GM23338 (cell line): ENCODE measurements around the gene DIP2C. TPM values are rescaled to one million over a fixed set of nuclear protein-coding genes. Genes with fewer than 3 reads are reported as not detected.

Source experiments
- ATAC-seq: fragments of 200-7000 bp; cut with Tn5 transposase; 3 replicates; pipeline ENCODE4 v1.9.1; 2020
- DNase-seq: peaks from one replicate; pipeline ENCODE4 v3.0.0-alpha.2; 2015; ENCODE audit warnings: low spot score
- H2AFZ ChIP-seq: fragments of 200-600 bp; sonication (generic); 2 replicates; pipeline ENCODE4 v1.8.0; 2016; ENCODE audit warnings: antibody characterized with exemption, mild to moderate bottlenecking, moderate library complexity
- H3F3A ChIP-seq: fragments of 200-600 bp; sonication (generic); replicated peaks from 2 replicates; pipeline ENCODE4 v1.8.0; 2017; ENCODE audit warnings: antibody characterized with exemption, mixed run types, low read depth
- H3K27ac ChIP-seq: fragments of 200-600 bp; sonication (generic); 2 replicates; pipeline ENCODE4 v1.6.1; 2016; ENCODE audit warnings: low read depth
- H3K27me3 ChIP-seq: fragments of 200-600 bp; sonication (generic); 2 replicates; pipeline ENCODE4 v1.8.0; 2016; ENCODE audit warnings: mild to moderate bottlenecking, mixed run types, moderate library complexity; ENCODE audit not compliant: insufficient read depth
- H3K36me3 ChIP-seq: fragments of 200-600 bp; sonication (generic); 2 replicates; pipeline ENCODE4 v1.8.0; 2016; ENCODE audit warnings: mild to moderate bottlenecking; ENCODE audit not compliant: insufficient read depth
- H3K4me1 ChIP-seq: fragments of 200-600 bp; sonication (generic); 2 replicates; pipeline ENCODE4 v1.8.0; 2016; ENCODE audit warnings: mild to moderate bottlenecking, moderate library complexity; ENCODE audit not compliant: insufficient read depth
- H3K4me2 ChIP-seq: fragments of 200-600 bp; sonication (generic); 2 replicates; pipeline ENCODE4 v1.7.1; 2017; ENCODE audit warnings: mixed run types
- H3K4me3 ChIP-seq: fragments of 200-600 bp; sonication (generic); 2 replicates; pipeline ENCODE4 v1.6.1; 2016; ENCODE audit warnings: mixed run types
- H3K79me2 ChIP-seq: fragments of 200-600 bp; sonication (generic); replicated peaks from 2 replicates; pipeline ENCODE4 v1.8.0; 2017; ENCODE audit warnings: mild to moderate bottlenecking; ENCODE audit not compliant: insufficient read depth
- H3K9me2 ChIP-seq: fragments of 200-600 bp; sonication (generic); 2 replicates; pipeline ENCODE4 v1.8.0; 2017; ENCODE audit not compliant: insufficient read depth
- H4K20me1 ChIP-seq: fragments of 200-600 bp; sonication (generic); replicated peaks from 2 replicates; pipeline ENCODE4 v1.8.0; 2017; ENCODE audit warnings: mild to moderate bottlenecking; ENCODE audit not compliant: insufficient read depth
- H3K27ac Mint-ChIP-seq: 2 replicates; pipeline ENCODE4 v1.8.0; 2020; ENCODE audit warnings: inconsistent platforms, mild to moderate bottlenecking, moderate library complexity, mixed read lengths
- H3K27me3 Mint-ChIP-seq: 3 replicates; pipeline ENCODE4 v1.8.0; 2022; ENCODE audit warnings: low read depth, mild to moderate bottlenecking, moderate library complexity, mixed read lengths, inconsistent platforms; ENCODE audit not compliant: insufficient read depth, poor library complexity
- H3K36me3 Mint-ChIP-seq: 3 replicates; pipeline ENCODE4 v1.8.0; 2021; ENCODE audit warnings: low read depth, mild to moderate bottlenecking, inconsistent platforms, moderate library complexity, mixed read lengths
- H3K4me1 Mint-ChIP-seq: 3 replicates; pipeline ENCODE4 v1.8.0; 2020; ENCODE audit warnings: mild to moderate bottlenecking, inconsistent platforms, mixed read lengths
- H3K4me3 Mint-ChIP-seq: 3 replicates; pipeline ENCODE4 v1.8.0; 2021; ENCODE audit warnings: moderate library complexity, mild to moderate bottlenecking, inconsistent platforms, mixed read lengths
- H3K9me3 Mint-ChIP-seq: 3 replicates; pipeline ENCODE4 v1.8.0; 2020; ENCODE audit warnings: moderate library complexity, mild to moderate bottlenecking, inconsistent platforms, mixed read lengths
- EZH2 ChIP-seq: fragments of 200-600 bp; sonication (generic); IDR thresholded peaks from one replicate; pipeline ENCODE4 v1.8.0; 2017; ENCODE audit warnings: antibody characterized with exemption, mild to moderate bottlenecking, low read depth; ENCODE audit not compliant: unreplicated experiment
- EZH2phosphoT487 ChIP-seq: fragments of 200-600 bp; sonication (generic); IDR thresholded peaks from one replicate; pipeline ENCODE4 v1.8.1; 2018; ENCODE audit warnings: antibody characterized with exemption; ENCODE audit not compliant: unreplicated experiment
- JUNB ChIP-seq: IDR thresholded peaks from one replicate; pipeline ENCODE4 v1.6.1; 2016; ENCODE audit warnings: antibody characterized with exemption; ENCODE audit not compliant: unreplicated experiment
- NANOG ChIP-seq: IDR thresholded peaks from 2 replicates; pipeline ENCODE4 v1.6.1; 2016; ENCODE audit warnings: antibody characterized with exemption, borderline replicate concordance
- REST ChIP-seq: IDR thresholded peaks from one replicate; pipeline ENCODE4 v1.6.1; 2018; ENCODE audit warnings: antibody characterized with exemption; ENCODE audit not compliant: unreplicated experiment
- ZNF114 ChIP-seq: fragments of 250-450 bp; sonication (Bioruptor Pico); IDR thresholded peaks from 2 replicates; pipeline ENCODE4 v1.5.0; 2020; ENCODE audit warnings: mild to moderate bottlenecking, moderate library complexity
- ZNF331 ChIP-seq: fragments of 250-450 bp; sonication (Bioruptor Pico); IDR thresholded peaks from 2 replicates; pipeline ENCODE4 v1.5.0; 2020; ENCODE audit warnings: low read depth, mild to moderate bottlenecking, moderate library complexity
- polyA plus RNA-seq: library from polyadenylated mRNA; unstranded; fragments of >200 nt; fragmentation: Nextera tagmentation; extraction: Ambion mirVana; gene quantifications from 2 replicates; pipeline ENCODE4 v1.2.1, GENCODE V29; 2016
- total RNA-seq: library from RNA; depleted of rRNA; stranded (reverse); fragments of >200 nt; shearing (Covaris generic); gene quantifications from 2 replicates; pipeline ENCODE4 v1.2.3, GENCODE V29; 2014
- TF ChIP-seq, protein P1 (sequence below), 2 experiments: fragments of 200-600 bp in 1 of 2; sonication (generic) in 1 of 2; conservative IDR thresholded peaks; 2 replicates each; pipeline versions ENCODE4 v1.5.1 to v1.6.1; 2016 to 2017; ENCODE audit warnings: antibody characterized with exemption in 2 of 2, low read depth in 2 of 2, mild to moderate bottlenecking in 2 of 2, moderate library complexity in 1 of 2
- TF ChIP-seq, protein P2 (sequence below): fragments of 250-450 bp; sonication (Bioruptor Pico); IDR thresholded peaks from 2 replicates; pipeline ENCODE4 v1.5.0; 2020; ENCODE audit warnings: mild to moderate bottlenecking, moderate library complexity

Gene DIP2C
- total and polyA plus RNA-seq, 2 experiments from 2014 or later = 5.1 to 7.7 TPM

DNA sequence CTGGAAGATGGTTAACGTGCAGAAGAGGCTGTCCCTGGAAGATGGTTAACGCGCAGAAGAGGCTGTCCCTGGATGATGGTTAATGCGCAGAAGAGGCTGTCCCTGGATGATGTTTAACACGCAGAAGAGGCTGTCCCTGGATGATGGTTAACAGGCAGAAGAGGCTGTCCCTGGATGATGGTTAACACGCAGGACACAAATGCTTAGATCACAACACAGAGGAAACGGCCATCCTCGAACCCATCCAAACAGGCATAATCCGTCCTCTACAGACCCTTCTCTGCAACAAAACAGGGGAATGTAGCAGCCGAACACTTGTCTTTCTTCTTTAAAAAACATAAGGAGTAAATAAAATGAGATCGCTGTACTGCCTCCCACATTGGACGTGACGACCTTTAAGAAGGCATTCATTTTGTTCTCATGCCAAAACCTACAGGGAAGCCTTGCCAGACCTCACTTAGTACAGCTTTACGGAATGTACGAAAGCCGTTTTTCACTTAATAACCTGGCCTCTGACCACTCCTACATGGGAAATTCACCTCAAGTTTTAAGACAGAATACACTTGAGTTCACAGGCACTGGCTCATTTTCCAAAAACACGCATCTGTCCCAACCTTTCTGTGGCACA, 309.0 kb downstream of the DIP2C start (continued):
- TF ChIP-seq REST (no peak), JUNB (no peak), EZH2 (no peak), NANOG (no peak), ZNF331 (no peak)
- TF ChIP-seq, protein P1, sequence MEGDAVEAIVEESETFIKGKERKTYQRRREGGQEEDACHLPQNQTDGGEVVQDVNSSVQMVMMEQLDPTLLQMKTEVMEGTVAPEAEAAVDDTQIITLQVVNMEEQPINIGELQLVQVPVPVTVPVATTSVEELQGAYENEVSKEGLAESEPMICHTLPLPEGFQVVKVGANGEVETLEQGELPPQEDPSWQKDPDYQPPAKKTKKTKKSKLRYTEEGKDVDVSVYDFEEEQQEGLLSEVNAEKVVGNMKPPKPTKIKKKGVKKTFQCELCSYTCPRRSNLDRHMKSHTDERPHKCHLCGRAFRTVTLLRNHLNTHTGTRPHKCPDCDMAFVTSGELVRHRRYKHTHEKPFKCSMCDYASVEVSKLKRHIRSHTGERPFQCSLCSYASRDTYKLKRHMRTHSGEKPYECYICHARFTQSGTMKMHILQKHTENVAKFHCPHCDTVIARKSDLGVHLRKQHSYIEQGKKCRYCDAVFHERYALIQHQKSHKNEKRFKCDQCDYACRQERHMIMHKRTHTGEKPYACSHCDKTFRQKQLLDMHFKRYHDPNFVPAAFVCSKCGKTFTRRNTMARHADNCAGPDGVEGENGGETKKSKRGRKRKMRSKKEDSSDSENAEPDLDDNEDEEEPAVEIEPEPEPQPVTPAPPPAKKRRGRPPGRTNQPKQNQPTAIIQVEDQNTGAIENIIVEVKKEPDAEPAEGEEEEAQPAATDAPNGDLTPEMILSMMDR (conservative IDR thresholded peaks at IDR 0.05; ENCODE audit: low read depth in 2 of 2) = no peak

DNA sequence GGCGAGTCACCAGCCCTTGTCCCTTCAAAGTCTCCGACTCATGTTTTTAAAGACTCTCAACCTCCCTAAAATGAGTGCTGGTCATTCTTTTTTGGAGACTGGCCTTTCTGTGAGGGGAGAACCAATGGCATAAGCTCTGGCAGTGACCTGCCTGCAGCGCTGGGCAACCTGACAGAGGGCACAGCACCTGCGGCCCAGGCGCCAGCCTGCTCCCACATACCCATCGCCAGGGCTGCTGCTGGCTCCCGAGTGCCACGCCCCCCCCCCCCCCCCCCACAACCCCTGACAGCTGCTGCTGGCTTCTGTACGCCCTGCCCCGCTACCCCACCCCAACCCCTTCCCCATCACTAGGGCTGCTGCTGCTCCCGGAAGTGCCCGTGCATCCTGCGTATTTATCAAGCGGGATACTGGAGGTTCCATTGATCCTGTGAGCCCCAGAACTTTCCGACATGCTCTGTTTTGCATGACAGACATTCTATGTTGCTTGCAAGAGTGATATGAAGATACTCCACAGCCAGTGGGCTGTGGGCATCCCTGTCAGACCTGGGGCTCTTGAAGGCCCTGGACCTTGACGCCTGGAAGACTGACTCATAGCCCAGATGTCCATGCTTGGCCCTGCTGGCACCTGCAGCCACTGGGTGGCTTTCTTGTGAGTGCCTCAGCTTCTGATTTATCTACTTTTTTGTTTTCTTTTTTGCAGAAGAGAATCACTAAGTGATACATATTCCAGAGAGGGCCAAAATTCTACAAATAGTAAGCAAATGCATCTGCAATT, 310.4 kb downstream of the DIP2C start:
- peaks cover 7% of the 10 kb centered on the region; the same call in 1 of the 2 replicates for H3F3A ChIP-seq
- H2AFZ ChIP-seq = no peak overlapping the region
- Mint-ChIP-seq H3K4me1 (no peaks in the 10 kb centered on the region), H3K36me3 (peaks cover 7% of the 10 kb centered on the region), H3K27me3 (peaks cover 2% of the 10 kb centered on the region), H3K27ac (no peak overlapping the region), H3K4me3 (no peak overlapping the region), H3K9me3 (no peaks in the 10 kb centered on the region)
- H4K20me1 ChIP-seq = no peaks in the 10 kb centered on the region
- H3K27me3 ChIP-seq = no peaks in the 10 kb centered on the region
- 0 out of 2 replicates have a peak, but pooled peaks cover 4% of the 10 kb centered on the region for H3K9me2 ChIP-seq
- H3K4me3 ChIP-seq = no peak overlapping the region
- no peak overlapping the region for H3K4me2 ChIP-seq
- no peaks in the 10 kb centered on the region for H3K4me1 ChIP-seq
- H3K79me2 ChIP-seq = no peaks in the 10 kb centered on the region
- no peak overlapping the region for H3K27ac ChIP-seq
- ATAC-seq (no peak), DNase-seq (no peak)
- H3K36me3 ChIP-seq = no peaks in the 10 kb centered on the region
- TF ChIP-seq EZH2phosphoT487 (no peak), EZH2 (no peak), ZNF114 (CRISPR knock-in tag) (no peak), ZNF331 (no peak), JUNB (no peak)
- TF ChIP-seq, protein P2, sequence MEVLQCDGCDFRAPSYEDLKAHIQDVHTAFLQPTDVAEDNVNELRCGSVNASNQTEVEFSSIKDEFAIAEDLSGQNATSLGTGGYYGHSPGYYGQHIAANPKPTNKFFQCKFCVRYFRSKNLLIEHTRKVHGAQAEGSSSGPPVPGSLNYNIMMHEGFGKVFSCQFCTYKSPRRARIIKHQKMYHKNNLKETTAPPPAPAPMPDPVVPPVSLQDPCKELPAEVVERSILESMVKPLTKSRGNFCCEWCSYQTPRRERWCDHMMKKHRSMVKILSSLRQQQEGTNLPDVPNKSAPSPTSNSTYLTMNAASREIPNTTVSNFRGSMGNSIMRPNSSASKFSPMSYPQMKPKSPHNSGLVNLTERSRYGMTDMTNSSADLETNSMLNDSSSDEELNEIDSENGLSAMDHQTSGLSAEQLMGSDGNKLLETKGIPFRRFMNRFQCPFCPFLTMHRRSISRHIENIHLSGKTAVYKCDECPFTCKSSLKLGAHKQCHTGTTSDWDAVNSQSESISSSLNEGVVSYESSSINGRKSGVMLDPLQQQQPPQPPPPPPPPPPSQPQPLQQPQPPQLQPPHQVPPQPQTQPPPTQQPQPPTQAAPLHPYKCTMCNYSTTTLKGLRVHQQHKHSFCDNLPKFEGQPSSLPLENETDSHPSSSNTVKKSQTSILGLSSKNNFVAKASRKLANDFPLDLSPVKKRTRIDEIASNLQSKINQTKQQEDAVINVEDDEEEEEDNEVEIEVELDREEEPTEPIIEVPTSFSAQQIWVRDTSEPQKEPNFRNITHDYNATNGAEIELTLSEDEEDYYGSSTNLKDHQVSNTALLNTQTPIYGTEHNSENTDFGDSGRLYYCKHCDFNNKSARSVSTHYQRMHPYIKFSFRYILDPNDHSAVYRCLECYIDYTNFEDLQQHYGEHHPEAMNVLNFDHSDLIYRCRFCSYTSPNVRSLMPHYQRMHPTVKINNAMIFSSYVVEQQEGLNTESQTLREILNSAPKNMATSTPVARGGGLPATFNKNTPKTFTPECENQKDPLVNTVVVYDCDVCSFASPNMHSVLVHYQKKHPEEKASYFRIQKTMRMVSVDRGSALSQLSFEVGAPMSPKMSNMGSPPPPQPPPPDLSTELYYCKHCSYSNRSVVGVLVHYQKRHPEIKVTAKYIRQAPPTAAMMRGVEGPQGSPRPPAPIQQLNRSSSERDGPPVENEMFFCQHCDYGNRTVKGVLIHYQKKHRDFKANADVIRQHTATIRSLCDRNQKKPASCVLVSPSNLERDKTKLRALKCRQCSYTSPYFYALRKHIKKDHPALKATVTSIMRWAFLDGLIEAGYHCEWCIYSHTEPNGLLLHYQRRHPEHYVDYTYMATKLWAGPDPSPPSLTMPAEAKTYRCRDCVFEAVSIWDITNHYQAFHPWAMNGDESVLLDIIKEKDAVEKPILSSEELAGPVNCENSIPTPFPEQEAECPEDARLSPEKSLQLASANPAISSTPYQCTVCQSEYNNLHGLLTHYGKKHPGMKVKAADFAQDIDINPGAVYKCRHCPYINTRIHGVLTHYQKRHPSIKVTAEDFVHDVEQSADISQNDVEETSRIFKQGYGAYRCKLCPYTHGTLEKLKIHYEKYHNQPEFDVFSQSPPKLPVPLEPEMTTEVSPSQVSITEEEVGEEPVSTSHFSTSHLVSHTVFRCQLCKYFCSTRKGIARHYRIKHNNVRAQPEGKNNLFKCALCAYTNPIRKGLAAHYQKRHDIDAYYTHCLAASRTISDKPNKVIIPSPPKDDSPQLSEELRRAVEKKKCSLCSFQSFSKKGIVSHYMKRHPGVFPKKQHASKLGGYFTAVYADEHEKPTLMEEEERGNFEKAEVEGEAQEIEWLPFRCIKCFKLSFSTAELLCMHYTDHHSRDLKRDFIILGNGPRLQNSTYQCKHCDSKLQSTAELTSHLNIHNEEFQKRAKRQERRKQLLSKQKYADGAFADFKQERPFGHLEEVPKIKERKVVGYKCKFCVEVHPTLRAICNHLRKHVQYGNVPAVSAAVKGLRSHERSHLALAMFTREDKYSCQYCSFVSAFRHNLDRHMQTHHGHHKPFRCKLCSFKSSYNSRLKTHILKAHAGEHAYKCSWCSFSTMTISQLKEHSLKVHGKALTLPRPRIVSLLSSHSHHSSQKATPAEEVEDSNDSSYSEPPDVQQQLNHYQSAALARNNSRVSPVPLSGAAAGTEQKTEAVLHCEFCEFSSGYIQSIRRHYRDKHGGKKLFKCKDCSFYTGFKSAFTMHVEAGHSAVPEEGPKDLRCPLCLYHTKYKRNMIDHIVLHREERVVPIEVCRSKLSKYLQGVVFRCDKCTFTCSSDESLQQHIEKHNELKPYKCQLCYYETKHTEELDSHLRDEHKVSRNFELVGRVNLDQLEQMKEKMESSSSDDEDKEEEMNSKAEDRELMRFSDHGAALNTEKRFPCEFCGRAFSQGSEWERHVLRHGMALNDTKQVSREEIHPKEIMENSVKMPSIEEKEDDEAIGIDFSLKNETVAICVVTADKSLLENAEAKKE (CRISPR knock-in tag) = no peak
